ENCODE results near the gene PPP2R5C. TPM values are rescaled to one million over a fixed set of nuclear protein-coding genes. Genes with fewer than 3 reads are reported as not detected.

PPP2R5C gene
- total RNA-seq, 1 experiment from 2014 or later, result 120 TPM

- Mint-ChIP-seq H3K27me3 (ENCODE audit: unreplicated experiment) (peaks cover 59% of the 10 kb centered on the region), H3K9me3 (ENCODE audit: low read depth, unreplicated experiment) (no peaks in the 10 kb centered on the region), H3K4me3 (ENCODE audit: low read depth, unreplicated experiment) (no peak overlapping the region), H3K36me3 (ENCODE audit: insufficient read depth, unreplicated experiment) (peaks cover 28% of the 10 kb centered on the region), H3K4me1 (ENCODE audit: low read depth, unreplicated experiment) (peaks cover 6% of the 10 kb centered on the region), H3K27ac (ENCODE audit: unreplicated experiment) (no peak overlapping the region)
- no TSS peak for BruUV-seq (replicated peaks)
- CTCF ChIA-PET, result no interaction called here
- DNase-seq, result no peak
- no peak for TF ChIP-seq CTCF (IDR thresholded peaks at IDR 0.05; ENCODE audit: unreplicated experiment)
- intact Hi-C loops (cut with micrococcal nuclease; ENCODE audit: unreplicated experiment), result no loop called here
Measured at GRCh38 chr14:101944451-101944850, 182.9 kb downstream of the PPP2R5C start.

- no peak overlapping the region for H3K4me3 Mint-ChIP-seq (ENCODE audit: low read depth, unreplicated experiment)
- no peak for TF ChIP-seq CTCF (IDR thresholded peaks at IDR 0.05; ENCODE audit: unreplicated experiment)
- H3K4me1 Mint-ChIP-seq (ENCODE audit: low read depth, unreplicated experiment), result peaks cover 9% of the 10 kb centered on the region
- CTCF ChIA-PET, result no interaction called here
- DNase-seq, result no peak
- no peaks in the 10 kb centered on the region for H3K9me3 Mint-ChIP-seq (ENCODE audit: low read depth, unreplicated experiment)
- no peak overlapping the region for H3K27ac Mint-ChIP-seq (ENCODE audit: unreplicated experiment)
- BruUV-seq (replicated peaks), result no TSS peak
- peaks cover 34% of the 10 kb centered on the region for H3K36me3 Mint-ChIP-seq (ENCODE audit: insufficient read depth, unreplicated experiment)
- peaks cover 54% of the 10 kb centered on the region for H3K27me3 Mint-ChIP-seq (ENCODE audit: unreplicated experiment)
- intact Hi-C loops (cut with micrococcal nuclease; ENCODE audit: unreplicated experiment), result no loop called here
Measured at GRCh38 chr14:101945171-101945570, 183.7 kb downstream of the PPP2R5C start.

GRCh38 chr14:101947577-101947903, 186.0 kb downstream of the PPP2R5C start:
- Mint-ChIP-seq H3K9me3 (ENCODE audit: low read depth, unreplicated experiment) (no peaks in the 10 kb centered on the region), H3K4me1 (ENCODE audit: low read depth, unreplicated experiment) (peaks cover 9% of the 10 kb centered on the region), H3K36me3 (ENCODE audit: insufficient read depth, unreplicated experiment) (peaks cover 34% of the 10 kb centered on the region), H3K27ac (ENCODE audit: unreplicated experiment) (peak overlapping the region; percentile 98), H3K27me3 (ENCODE audit: unreplicated experiment) (peaks cover 36% of the 10 kb centered on the region), H3K4me3 (ENCODE audit: low read depth, unreplicated experiment) (peak overlapping the region; percentile 96)
- TF ChIP-seq CTCF (IDR thresholded peaks at IDR 0.05; ENCODE audit: unreplicated experiment), result no peak
- CTCF ChIA-PET, result interaction anchor here (0.9 to 1.5 kb wide), 2 partner anchors 177 to 240 kb away, joined by 3 to 7 read pairs; no protein-coding TSS in a partner anchor
- DNase-seq, result no peak
- intact Hi-C loops (cut with micrococcal nuclease; ENCODE audit: unreplicated experiment), result no loop called here
- BruUV-seq (replicated peaks), result TSS peak; percentile 99

- TSS peak; percentile 77 for BruUV-seq (replicated peaks)
- Mint-ChIP-seq H3K27ac (ENCODE audit: unreplicated experiment) (peak overlapping the region; percentile 98), H3K36me3 (ENCODE audit: insufficient read depth, unreplicated experiment) (peaks cover 34% of the 10 kb centered on the region), H3K4me1 (ENCODE audit: low read depth, unreplicated experiment) (peaks cover 9% of the 10 kb centered on the region), H3K27me3 (ENCODE audit: unreplicated experiment) (peaks cover 31% of the 10 kb centered on the region), H3K4me3 (ENCODE audit: low read depth, unreplicated experiment) (peak overlapping the region; percentile 96), H3K9me3 (ENCODE audit: low read depth, unreplicated experiment) (no peaks in the 10 kb centered on the region)
- CTCF ChIA-PET, result interaction anchor here (0.6 to 1.5 kb wide), 4 partner anchors 20 to 1389 kb away, joined by 3 to 7 read pairs (median 3); no protein-coding TSS in a partner anchor
- TF ChIP-seq CTCF (IDR thresholded peaks at IDR 0.05; ENCODE audit: unreplicated experiment), result no peak
- DNase-seq, result peak; percentile 99
- intact Hi-C loops (cut with micrococcal nuclease; ENCODE audit: unreplicated experiment), result no loop called here
Measured at GRCh38 chr14:101947904-101948665, 186.6 kb downstream of the PPP2R5C start.
